Iris pigment epithelial cell (primary cell): ENCODE measurements around the gene CIT.
A peak's percentile ranks its signal among the peaks of the same experiment; 100 is the strongest.

Experiments used
- DNase-seq: peaks from one replicate; pipeline ENCODE4 v3.0.0-alpha.2; 2011; ENCODE audit warnings: low read depth

Gene CIT

GRCh38 chr12:119850330-119850729, 26.8 kb downstream of the CIT start:
- no peak for DNase-seq

GRCh38 chr12:119843100-119843499, 34.0 kb downstream of the CIT start:
- peak; percentile 68 for DNase-seq

- DNase-seq: no peak
Measured at GRCh38 chr12:119842380-119842779, 34.7 kb downstream of the CIT start.

- peak; percentile 34 for DNase-seq
Measured at GRCh38 chr12:119841433-119842210, 35.5 kb downstream of the CIT start.

GRCh38 chr12:119840582-119840981, 36.5 kb downstream of the CIT start:
- no peak for DNase-seq

GRCh38 chr12:119840168-119840567, 37.0 kb downstream of the CIT start:
- DNase-seq: no peak

GRCh38 chr12:119838826-119839600, 38.1 kb downstream of the CIT start:
- no peak for DNase-seq

- DNase-seq: no peak
Measured at GRCh38 chr12:119836781-119837180, 40.3 kb downstream of the CIT start.

- peak; percentile 53 for DNase-seq
Measured at GRCh38 chr12:119835068-119835467, 42.1 kb downstream of the CIT start.

GRCh38 chr12:119829439-119829838, 47.7 kb downstream of the CIT start:
- DNase-seq: no peak

- no peak for DNase-seq
Measured at GRCh38 chr12:119828300-119828699, 48.8 kb downstream of the CIT start.

- no peak for DNase-seq
Measured at GRCh38 chr12:119827760-119828159, 49.4 kb downstream of the CIT start.

GRCh38 chr12:119826661-119827445, 50.3 kb downstream of the CIT start:
- peak; percentile 21 for DNase-seq

GRCh38 chr12:119825262-119825661, 51.9 kb downstream of the CIT start:
- no peak for DNase-seq

- no peak for DNase-seq
Measured at GRCh38 chr12:119822046-119822445, 55.1 kb downstream of the CIT start.

- no peak for DNase-seq
Measured at GRCh38 chr12:119819322-119819721, 57.8 kb downstream of the CIT start.

- DNase-seq: no peak
Measured at GRCh38 chr12:119817546-119818343, 59.4 kb downstream of the CIT start.

- no peak for DNase-seq
Measured at GRCh38 chr12:119809023-119809422, 68.1 kb downstream of the CIT start.

GRCh38 chr12:119808441-119808840, 68.7 kb downstream of the CIT start:
- no peak for DNase-seq

- DNase-seq: no peak
Measured at GRCh38 chr12:119807380-119807779, 69.7 kb downstream of the CIT start.

- peak; percentile 55 for DNase-seq
Measured at GRCh38 chr12:119804011-119804641, 73.0 kb downstream of the CIT start.
